ENCODE results near the gene TUBA1C.
"Not testable (repeated sequence)": the region's sequence is repeated elsewhere in the genome, so short reads cannot be mapped to it uniquely, and the experiment has no call there.

Gene TUBA1C

DNA sequence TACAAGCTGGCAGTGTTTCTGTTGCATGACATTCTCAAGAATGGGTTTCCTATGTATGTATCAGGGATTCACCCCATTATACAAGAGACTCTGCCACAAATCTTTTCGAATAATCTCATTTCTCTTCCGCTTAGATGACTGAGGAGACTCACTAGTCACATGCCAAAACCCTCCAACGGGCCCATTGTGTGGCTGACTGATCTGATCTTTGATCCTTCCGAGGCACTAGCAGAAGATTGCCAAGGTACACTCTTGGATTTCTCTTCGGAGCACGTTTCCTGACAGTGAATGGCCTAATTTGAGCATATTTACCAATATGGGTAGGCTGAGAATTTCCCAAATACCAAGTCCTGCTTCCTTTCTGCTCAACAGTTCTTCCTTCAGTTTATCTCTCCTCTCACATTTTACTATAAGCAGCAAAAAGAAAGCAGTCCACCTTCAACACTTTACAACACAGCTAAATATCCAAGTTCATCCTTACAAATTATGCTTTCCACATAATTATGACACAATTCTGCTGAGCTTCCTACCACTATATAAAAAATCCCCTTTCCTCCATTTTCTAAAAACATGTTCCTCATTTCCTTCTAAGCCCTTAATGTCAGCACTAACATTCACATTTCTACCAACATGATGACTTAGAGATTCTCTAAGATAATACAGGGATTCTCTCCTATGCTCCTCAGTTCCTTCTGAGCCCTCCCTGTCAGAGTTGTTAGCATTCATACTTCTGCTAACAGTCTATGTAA is 41.1 kb downstream of the TUBA1C start:
- FAIRE-seq, result no peak
- no peak for DNase-seq (ENCODE audit: low spot score)

DNA sequence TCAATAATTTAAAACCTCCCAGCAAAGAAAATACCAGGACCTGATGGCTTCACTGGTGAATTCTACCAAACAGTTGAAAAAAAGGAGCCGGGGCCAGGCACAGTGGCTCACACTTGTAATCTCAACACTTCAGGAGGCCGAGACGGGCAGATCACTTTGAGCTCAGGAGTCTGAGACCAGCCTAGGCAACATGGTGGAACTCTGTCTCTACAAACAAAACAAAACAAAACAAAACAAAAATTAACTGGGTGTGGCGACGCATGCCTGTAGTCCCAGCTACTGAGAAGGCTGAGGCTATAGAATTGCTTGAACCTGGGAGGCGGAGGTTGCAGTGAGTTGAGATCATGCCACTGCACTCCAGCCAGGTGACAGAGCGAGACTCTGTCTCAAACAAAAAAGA is 44.5 kb downstream of the TUBA1C start:
- FAIRE-seq, result no peak
- DNase-seq (ENCODE audit: low spot score), result no peak

DNA sequence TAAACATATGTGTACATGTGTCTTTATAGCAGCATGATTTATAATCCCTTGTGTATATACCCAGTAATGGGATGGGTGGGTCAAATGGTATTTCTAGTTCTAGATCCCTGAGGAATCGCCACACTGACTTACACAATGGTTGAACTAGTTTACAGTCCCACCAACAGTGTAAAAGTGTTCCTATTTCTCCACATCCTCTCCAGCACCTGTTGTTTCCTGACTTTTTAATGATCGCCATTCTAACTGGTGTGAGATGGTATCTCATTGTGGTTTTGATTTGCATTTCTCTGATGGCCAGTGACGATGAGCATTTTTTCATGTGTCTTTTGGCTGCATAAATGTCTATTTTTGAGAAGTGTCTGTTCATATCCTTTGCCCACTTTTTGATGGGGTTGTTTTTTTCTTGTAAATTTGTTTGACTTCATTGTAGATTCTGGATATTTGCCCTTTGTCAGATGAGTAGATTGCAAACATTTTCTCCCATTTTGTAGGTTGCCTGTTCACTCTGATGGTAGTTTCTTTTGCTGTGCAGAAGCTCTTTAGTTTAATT is 45.6 kb downstream of the TUBA1C start:
- not testable (repeated sequence) for DNase-seq (ENCODE audit: low spot score); FAIRE-seq

DNA sequence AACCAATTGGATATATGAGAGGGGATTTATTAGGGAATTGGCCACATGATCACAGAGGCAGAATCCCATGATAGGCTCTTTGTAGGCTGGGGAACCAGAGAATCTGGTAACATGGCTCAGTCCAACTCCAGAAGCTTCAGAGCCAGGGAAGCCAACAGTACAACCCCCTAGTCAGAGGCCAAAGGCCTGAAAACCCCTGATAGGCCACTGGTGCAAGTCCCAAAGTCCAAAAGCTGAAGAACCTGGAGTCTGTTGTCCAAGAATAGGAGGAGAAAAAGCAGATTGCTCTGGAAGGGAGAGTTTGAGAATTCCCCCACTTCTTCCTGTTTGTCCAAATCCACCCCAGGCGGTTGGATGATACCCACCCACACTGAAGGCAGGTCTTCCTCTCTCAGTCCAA is 49.9 kb downstream of the TUBA1C start:
- FAIRE-seq (no peak), DNase-seq (ENCODE audit: low spot score) (no peak)

DNA sequence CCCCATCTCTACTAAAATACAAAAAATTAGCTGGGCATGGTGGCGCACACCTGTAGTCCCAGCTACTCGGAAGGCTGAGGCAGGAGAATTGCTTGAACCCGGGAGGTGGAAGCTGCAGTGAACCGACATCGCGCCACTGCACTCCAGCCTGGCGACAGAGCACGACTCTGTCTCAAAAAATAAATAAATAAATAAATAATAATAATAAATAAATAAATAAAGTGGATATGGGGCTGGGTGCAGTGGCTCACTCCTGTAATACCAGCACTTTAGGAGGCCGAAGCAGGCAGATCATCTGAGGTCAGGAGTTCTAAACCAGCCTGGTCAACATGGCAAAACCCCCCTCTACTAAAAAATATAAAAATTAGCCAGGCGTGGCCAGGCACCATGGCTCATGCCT is 52.2 kb downstream of the TUBA1C start:
- FAIRE-seq; DNase-seq (ENCODE audit: low spot score): not testable (repeated sequence)

DNA sequence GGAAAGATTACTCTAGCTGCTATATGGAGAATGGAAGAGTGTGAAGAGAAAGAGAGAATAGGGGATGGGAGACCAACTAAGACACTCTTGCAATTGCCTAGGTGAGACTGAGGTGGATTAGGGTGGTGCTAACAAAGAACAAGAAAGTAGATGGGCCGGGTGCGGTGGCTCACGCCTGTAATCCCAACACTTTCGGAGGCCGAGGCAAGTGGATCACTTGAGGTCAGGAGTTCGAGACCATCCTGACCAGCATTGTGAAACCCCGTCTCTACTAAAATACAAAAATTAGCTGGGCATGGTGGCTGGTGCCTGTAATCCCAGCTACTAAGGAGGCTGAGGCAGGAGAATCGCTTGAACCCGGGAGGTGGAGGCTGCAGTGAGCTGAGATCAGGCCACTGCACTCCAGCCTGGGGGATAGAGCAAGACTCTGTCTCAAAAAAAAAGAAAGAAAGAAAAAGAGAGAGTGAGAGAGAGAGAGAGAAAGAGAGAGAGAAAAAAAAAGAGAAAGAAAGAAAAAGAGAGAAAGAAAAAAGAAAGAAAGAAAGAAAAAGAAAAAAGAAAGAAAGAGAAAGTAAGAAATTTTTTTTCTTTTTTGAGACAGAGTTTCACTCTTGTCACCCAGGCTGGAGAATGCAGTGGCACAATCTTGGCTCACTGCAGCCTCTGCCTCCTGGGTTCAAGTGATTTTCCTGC is 55.7 kb downstream of the TUBA1C start:
- not testable (repeated sequence) for FAIRE-seq; DNase-seq (ENCODE audit: low spot score)

DNA sequence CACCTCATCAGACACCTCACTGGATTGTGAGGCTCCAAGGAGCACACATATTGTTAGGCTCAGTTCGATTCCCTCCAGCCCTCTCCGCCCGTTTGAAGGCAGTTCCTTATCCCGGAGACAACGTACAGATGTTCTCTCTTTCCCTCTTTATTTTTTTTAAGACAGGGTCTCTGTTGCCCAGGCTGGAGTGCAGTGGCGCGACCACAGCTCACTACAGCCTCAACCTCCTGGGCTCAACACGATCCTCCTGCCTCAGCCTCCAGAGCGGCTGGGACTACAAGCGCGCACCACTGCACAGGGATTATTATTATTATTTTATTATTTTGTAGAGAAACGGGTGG is 57.5 kb downstream of the TUBA1C start:
- FAIRE-seq (no peak), DNase-seq (ENCODE audit: low spot score) (no peak)

DNA sequence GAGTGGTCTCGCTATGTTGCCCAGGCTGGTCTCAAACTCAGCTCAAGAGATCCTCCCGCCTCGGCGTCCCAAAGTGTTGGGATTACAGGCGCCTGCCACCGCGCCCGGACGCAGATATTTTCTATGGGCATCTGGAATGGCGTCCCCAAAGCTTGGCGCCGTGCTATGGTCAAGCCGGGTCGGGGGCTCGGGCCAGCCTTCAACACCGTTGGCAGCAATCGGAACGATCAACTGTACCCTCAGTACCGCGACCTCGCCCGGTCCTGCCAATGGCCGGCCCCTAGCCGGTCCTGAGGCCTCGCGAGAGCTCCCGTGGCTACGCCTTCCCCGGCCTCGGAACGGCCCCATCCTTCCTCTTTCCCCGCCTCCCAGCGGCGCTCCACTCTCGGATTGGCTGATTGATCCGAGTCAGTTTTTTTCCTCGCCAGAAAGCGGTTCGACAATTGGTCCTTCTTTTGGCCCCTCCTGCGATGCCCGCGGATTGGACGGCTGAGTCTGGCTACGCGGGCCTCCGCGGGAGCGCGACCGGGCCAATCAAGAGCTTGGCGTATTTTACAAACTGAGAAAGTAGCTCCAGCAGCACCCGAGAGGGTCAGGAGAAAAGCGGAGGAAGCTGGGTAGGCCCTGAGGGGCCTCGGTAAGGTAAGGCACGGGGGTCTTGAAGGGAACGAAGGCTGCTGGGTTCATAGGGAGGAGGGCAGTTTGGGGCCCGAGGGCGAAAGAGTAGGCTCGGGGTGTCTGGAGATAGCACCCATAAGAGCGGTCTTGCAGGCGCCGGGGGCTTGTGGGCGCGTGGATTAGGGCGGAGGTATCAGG is 58.0 kb downstream of the TUBA1C start, which contains the start of gene TROAP:
TROAP (plus strand) TSS at position 548 of the 816 bp plus-strand sequence. CDS start 354 bp downstream, outside the sequence.
- DNase-seq (ENCODE audit: low spot score) (peak; percentile 99), FAIRE-seq (no peak)

DNA sequence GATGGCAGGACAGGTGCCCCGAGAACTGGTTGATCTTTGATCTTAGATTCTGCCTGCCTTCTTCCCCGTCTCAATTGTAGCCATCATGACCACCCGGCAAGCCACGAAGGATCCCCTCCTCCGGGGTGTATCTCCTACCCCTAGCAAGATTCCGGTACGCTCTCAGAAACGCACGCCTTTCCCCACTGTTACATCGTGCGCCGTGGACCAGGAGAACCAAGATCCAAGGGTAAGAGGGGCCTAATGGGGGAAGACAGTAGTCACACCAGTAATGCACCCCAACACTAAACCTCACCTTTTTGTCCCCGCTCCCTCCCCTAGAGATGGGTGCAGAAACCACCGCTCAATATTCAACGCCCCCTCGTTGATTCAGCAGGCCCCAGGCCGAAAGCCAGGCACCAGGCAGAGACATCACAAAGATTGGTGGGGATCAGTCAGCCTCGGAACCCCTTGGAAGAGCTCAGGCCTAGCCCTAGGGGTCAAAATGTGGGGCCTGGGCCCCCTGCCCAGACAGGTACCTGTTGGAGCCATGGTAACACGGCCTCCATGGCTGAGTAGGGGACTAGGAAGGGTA is 58.7 kb downstream of the TUBA1C start:
- no peak for FAIRE-seq
- DNase-seq (ENCODE audit: low spot score), result no peak
